ENCODE results near the gene PTEN.

Gene PTEN

DNA sequence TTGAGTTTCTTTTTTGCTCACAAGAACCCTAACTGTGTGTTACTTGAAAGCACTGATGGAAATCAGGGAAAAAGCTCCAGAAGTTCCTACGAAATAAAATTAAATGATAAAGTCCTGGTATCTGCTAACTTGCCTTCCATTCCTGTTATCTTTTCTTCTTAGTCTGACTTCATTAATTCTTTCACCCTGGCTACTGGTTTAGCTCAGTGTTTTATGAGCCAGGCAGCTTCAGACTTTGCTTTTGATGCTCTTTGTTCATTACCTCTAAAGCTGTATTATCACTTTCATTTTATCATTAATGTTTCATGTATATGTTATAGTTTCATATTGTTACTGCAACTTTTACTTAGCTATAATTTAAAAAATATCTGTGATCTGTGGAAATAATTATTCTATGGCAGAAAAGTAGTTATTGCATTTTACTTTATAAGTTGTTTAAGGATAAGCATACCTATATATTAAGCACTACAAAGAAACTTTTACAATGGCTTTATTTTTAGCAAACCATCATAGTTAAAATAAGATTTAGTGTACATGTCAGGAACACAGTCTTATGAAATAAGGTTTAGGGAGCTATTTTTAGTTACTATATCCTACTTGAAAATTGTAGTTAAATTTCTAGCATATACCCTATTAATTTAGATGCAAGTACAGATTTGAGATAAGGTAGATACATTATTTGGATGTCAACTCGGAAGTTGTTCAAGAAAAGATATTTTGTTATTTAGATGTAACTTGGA lies 19.3 kb downstream of the PTEN start:
- no peaks in the 10 kb centered on the region for H3K27me3 ChIP-seq (ENCODE audit: insufficient read depth, low read length)
- TF ChIP-seq EZH2 (IDR thresholded peaks at IDR 0.05; ENCODE audit: borderline replicate concordance, low read length) = no peak
- TF ChIP-seq, protein P1, sequence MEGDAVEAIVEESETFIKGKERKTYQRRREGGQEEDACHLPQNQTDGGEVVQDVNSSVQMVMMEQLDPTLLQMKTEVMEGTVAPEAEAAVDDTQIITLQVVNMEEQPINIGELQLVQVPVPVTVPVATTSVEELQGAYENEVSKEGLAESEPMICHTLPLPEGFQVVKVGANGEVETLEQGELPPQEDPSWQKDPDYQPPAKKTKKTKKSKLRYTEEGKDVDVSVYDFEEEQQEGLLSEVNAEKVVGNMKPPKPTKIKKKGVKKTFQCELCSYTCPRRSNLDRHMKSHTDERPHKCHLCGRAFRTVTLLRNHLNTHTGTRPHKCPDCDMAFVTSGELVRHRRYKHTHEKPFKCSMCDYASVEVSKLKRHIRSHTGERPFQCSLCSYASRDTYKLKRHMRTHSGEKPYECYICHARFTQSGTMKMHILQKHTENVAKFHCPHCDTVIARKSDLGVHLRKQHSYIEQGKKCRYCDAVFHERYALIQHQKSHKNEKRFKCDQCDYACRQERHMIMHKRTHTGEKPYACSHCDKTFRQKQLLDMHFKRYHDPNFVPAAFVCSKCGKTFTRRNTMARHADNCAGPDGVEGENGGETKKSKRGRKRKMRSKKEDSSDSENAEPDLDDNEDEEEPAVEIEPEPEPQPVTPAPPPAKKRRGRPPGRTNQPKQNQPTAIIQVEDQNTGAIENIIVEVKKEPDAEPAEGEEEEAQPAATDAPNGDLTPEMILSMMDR (IDR thresholded peaks at IDR 0.05; ENCODE audit: low read length) = no peak
- H2AFZ ChIP-seq (ENCODE audit: low read length) = no peak overlapping the region
- no peaks in the 10 kb centered on the region for H3K9me3 ChIP-seq (ENCODE audit: low read length)
- no peaks in the 10 kb centered on the region for H4K20me1 ChIP-seq (ENCODE audit: insufficient read depth, low read length)
- no peaks in the 10 kb centered on the region for H3K4me1 ChIP-seq (ENCODE audit: insufficient read depth, low read length, severe bottlenecking)
- no peak overlapping the region for H3K9ac ChIP-seq (ENCODE audit: low read length)
- H3K79me2 ChIP-seq (ENCODE audit: insufficient read depth, low read length) = peaks cover 67% of the 10 kb centered on the region
- H3F3A ChIP-seq (ENCODE audit: insufficient read depth, low read length) = no peaks in the 10 kb centered on the region
- no peaks in the 10 kb centered on the region for H3K9me2 ChIP-seq (ENCODE audit: low read depth, low read length)
- H3K27ac ChIP-seq (ENCODE audit: low read depth, low read length, poor library complexity, severe bottlenecking) = no peak overlapping the region
- peaks cover 87% of the 10 kb centered on the region for H3K36me3 ChIP-seq (ENCODE audit: insufficient read depth, low read length)
- no peak overlapping the region for H3K4me2 ChIP-seq (ENCODE audit: low read length)
- no peak overlapping the region for H3K4me3 ChIP-seq (ENCODE audit: low read depth, low read length, poor library complexity, severe bottlenecking)

DNA sequence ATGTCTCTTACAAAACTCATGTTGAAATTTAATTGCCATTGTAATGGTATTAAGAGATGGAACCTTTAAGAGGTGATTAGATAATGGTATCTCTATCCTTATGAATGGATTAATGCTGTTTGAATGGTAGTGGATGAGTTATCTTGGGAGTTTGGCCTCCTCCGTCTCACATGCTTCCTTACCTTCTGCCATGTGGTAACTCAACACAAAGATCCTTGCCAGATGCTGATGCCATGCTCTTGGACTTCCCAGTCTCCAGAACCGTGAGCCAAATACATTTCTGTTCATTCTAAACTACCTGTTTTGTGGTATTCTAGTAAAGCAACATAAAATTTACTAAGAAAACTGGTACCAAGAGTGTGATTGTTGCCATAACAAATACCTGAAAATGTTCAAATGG lies 23.2 kb downstream of the PTEN start:
- H3K27ac ChIP-seq (ENCODE audit: low read depth, low read length, poor library complexity, severe bottlenecking) = no peak overlapping the region
- H3K36me3 ChIP-seq (ENCODE audit: insufficient read depth, low read length) = peaks cover 65% of the 10 kb centered on the region
- H3K79me2 ChIP-seq (ENCODE audit: insufficient read depth, low read length) = peaks cover 55% of the 10 kb centered on the region
- no peaks in the 10 kb centered on the region for H3F3A ChIP-seq (ENCODE audit: insufficient read depth, low read length)
- H3K4me1 ChIP-seq (ENCODE audit: insufficient read depth, low read length, severe bottlenecking) = no peaks in the 10 kb centered on the region
- TF ChIP-seq EZH2 (IDR thresholded peaks at IDR 0.05; ENCODE audit: borderline replicate concordance, low read length) = no peak
- TF ChIP-seq, protein P1 (IDR thresholded peaks at IDR 0.05; ENCODE audit: low read length) = no peak
- H4K20me1 ChIP-seq (ENCODE audit: insufficient read depth, low read length) = no peaks in the 10 kb centered on the region
- no peaks in the 10 kb centered on the region for H3K9me2 ChIP-seq (ENCODE audit: low read depth, low read length)
- no peak overlapping the region for H3K4me2 ChIP-seq (ENCODE audit: low read length)
- H3K27me3 ChIP-seq (ENCODE audit: insufficient read depth, low read length) = no peaks in the 10 kb centered on the region
- H3K9ac ChIP-seq (ENCODE audit: low read length) = no peak overlapping the region
- H3K4me3 ChIP-seq (ENCODE audit: low read depth, low read length, poor library complexity, severe bottlenecking) = no peak overlapping the region
- no peaks in the 10 kb centered on the region for H3K9me3 ChIP-seq (ENCODE audit: low read length)
- H2AFZ ChIP-seq (ENCODE audit: low read length) = no peak overlapping the region

DNA sequence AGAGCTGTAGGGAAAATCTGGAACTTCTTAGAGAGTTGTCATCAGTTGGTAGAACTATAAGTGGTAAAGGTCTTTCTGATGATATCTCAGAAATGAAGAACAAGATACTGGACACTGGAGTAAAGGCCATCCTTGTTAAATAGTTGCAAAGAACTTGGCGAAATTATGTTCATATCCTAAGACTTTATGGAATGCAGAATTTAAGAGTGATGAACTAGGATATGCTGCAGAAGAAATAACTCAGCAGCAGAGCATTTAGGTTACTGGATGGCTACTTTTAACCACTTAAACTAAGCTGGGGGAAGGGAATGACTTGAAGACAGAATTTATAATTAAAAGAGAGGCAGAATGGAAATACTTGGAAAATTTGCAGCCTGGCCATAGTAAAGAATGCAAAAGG lies 23.7 kb downstream of the PTEN start:
- Histone ChIP-seq H3K79me2 (ENCODE audit: insufficient read depth, low read length) (peaks cover 55% of the 10 kb centered on the region), H3K36me3 (ENCODE audit: insufficient read depth, low read length) (peaks cover 62% of the 10 kb centered on the region)

More for the DNA sequence above, 23.7 kb downstream of the PTEN start:
- H3K9ac ChIP-seq (ENCODE audit: low read length) = no peak overlapping the region
- no peak overlapping the region for H3K4me3 ChIP-seq (ENCODE audit: low read depth, low read length, poor library complexity, severe bottlenecking)
- H3K27me3 ChIP-seq (ENCODE audit: insufficient read depth, low read length) = no peaks in the 10 kb centered on the region
- TF ChIP-seq EZH2 (IDR thresholded peaks at IDR 0.05; ENCODE audit: borderline replicate concordance, low read length) = no peak
- TF ChIP-seq, protein P1 (IDR thresholded peaks at IDR 0.05; ENCODE audit: low read length) = no peak
- no peaks in the 10 kb centered on the region for H3K4me1 ChIP-seq (ENCODE audit: insufficient read depth, low read length, severe bottlenecking)
- H3K9me2 ChIP-seq (ENCODE audit: low read depth, low read length) = no peaks in the 10 kb centered on the region
- no peaks in the 10 kb centered on the region for H4K20me1 ChIP-seq (ENCODE audit: insufficient read depth, low read length)
- no peaks in the 10 kb centered on the region for H3K9me3 ChIP-seq (ENCODE audit: low read length)
- H3K4me2 ChIP-seq (ENCODE audit: low read length) = no peak overlapping the region
- no peak overlapping the region for H2AFZ ChIP-seq (ENCODE audit: low read length)
- H3K27ac ChIP-seq (ENCODE audit: low read depth, low read length, poor library complexity, severe bottlenecking) = no peak overlapping the region
- no peaks in the 10 kb centered on the region for H3F3A ChIP-seq (ENCODE audit: insufficient read depth, low read length)

All from OCI-LY1 (cell line).